ENCODE results near the gene ADRA1B. TPM values are rescaled to one million over a fixed set of nuclear protein-coding genes. Genes with fewer than 3 reads are reported as not detected.

ADRA1B gene
- total and polyA plus RNA-seq, 2 donors (not counting 3 experiments of a cell fraction or from before 2014, with no cell fraction given) = 0.77 TPM; not detected in 1

DNA sequence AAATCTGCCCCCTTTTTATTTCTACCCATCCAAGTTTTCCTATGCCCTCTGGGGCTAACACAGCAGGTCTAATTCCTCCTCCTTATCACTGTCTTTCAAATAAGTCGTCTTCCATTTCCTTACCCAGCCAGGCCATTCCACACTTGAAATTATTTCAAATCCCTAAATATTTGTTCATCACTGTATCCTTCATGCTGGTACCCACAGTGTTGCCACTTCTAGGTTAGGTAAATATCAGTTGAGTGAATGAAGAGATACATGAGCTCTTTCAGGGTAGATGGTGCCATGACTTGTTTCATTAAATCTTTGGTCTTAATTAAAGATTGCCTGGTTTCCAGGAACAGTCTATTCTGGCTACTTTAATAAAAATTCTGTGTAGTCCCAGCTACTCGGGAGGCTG lies 35.6 kb upstream of the ADRA1B start:
- no peaks in the 10 kb centered on the region for H4K20me1 ChIP-seq (replicated peaks; ENCODE audit: control insufficient read depth, extremely low read depth, insufficient read depth, low read length)
- no peak for DNase-seq (ENCODE audit: low read depth, low spot score)
- no peak for TF ChIP-seq JUN (IDR thresholded peaks at IDR 0.05; ENCODE audit: borderline replicate concordance, insufficient read depth, insufficient read length, low read depth)
- no peak for TF ChIP-seq FOS (IDR thresholded peaks at IDR 0.05; ENCODE audit: borderline replicate concordance, insufficient read depth, low read length)
- no peak overlapping the region for H3K4me2 ChIP-seq (ENCODE audit: insufficient read depth, low read length)
- no peaks in the 10 kb centered on the region for H3K36me3 ChIP-seq (ENCODE audit: control insufficient read depth in 2 of 2, extremely low read depth in 1 of 2, insufficient read depth in 2 of 2, low read length in 2 of 2)
- H2AFZ ChIP-seq (ENCODE audit: low read depth, low read length) = no peak overlapping the region
- dilution Hi-C loops (cut with MboI; ENCODE audit: extremely low pct_ligation_motif_present, low sequenced_read_pairs) (no loop called here), intact Hi-C loops (cut with micrococcal nuclease) (no loop called here)
- no peak overlapping the region for H3K27ac ChIP-seq (ENCODE audit: insufficient read depth, low read depth, low read length)
- no peak for FAIRE-seq
- ChIA-PET POLR2A (no interaction called here), CTCF (no interaction called here)
- no peak overlapping the region for H3K4me3 ChIP-seq (replicated peaks in 1 of 3; ENCODE audit: insufficient read depth in 1 of 3, low read depth in 1 of 3, low read length in 3 of 3)
- no peaks in the 10 kb centered on the region for H3K9me1 ChIP-seq (replicated peaks; ENCODE audit: control insufficient read depth, extremely low read depth, insufficient read depth, low read length)
- H3K4me1 ChIP-seq (ENCODE audit: control insufficient read depth, extremely low read depth, insufficient read depth, low read length) = no peaks in the 10 kb centered on the region
- no peaks in the 10 kb centered on the region for H3K9me3 ChIP-seq (replicated peaks; ENCODE audit: control insufficient read depth, insufficient read depth, low read length)
- no peak overlapping the region for H3K9ac ChIP-seq (replicated peaks; ENCODE audit: extremely low read depth, insufficient read depth, low read length)
- no TSS peak for BruUV-seq (replicated peaks)
- H3K79me2 ChIP-seq (ENCODE audit: control insufficient read depth, insufficient read depth, low read length) = no peaks in the 10 kb centered on the region
- H3K27me3 ChIP-seq (ENCODE audit: control insufficient read depth in 2 of 2, insufficient read depth in 2 of 2, low read length in 2 of 2) = no peaks in the 10 kb centered on the region

DNA sequence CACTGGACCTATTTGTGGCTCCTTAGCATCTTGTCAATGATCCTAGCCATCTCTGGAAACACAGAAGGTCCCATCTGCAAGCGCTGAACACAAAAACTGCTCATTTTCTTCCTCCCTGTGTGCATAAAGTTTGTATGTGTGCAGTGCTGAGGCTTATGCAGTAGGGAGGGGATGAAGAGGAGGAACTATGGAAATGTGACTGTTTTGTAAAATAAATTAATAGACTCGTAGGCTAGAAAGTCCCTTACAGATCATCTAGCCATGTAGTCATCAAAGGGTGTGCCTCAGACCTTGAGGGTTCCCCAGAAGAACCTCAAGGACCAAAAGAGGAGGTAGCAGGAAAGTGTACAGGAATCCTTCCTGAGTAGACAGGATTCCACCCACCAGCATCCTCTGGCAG lies 34.3 kb upstream of the ADRA1B start:
- Histone ChIP-seq H3K9me3 (replicated peaks; ENCODE audit: control insufficient read depth, insufficient read depth, low read length) (no peaks in the 10 kb centered on the region), H3K4me3 (replicated peaks in 1 of 3; ENCODE audit: insufficient read depth in 1 of 3, low read depth in 1 of 3, low read length in 3 of 3) (no peak overlapping the region), H3K27me3 (ENCODE audit: control insufficient read depth in 2 of 2, insufficient read depth in 2 of 2, low read length in 2 of 2) (no peaks in the 10 kb centered on the region), H3K4me1 (ENCODE audit: control insufficient read depth, extremely low read depth, insufficient read depth, low read length) (no peaks in the 10 kb centered on the region), H2AFZ (ENCODE audit: low read depth, low read length) (no peak overlapping the region), H4K20me1 (replicated peaks; ENCODE audit: control insufficient read depth, extremely low read depth, insufficient read depth, low read length) (no peaks in the 10 kb centered on the region), H3K9me1 (replicated peaks; ENCODE audit: control insufficient read depth, extremely low read depth, insufficient read depth, low read length) (no peaks in the 10 kb centered on the region), H3K27ac (ENCODE audit: insufficient read depth, low read depth, low read length) (no peak overlapping the region), H3K36me3 (ENCODE audit: control insufficient read depth in 2 of 2, extremely low read depth in 1 of 2, insufficient read depth in 2 of 2, low read length in 2 of 2) (no peaks in the 10 kb centered on the region), H3K9ac (replicated peaks; ENCODE audit: extremely low read depth, insufficient read depth, low read length) (no peak overlapping the region), H3K79me2 (ENCODE audit: control insufficient read depth, insufficient read depth, low read length) (no peaks in the 10 kb centered on the region), H3K4me2 (ENCODE audit: insufficient read depth, low read length) (no peak overlapping the region)
- no peak for DNase-seq (ENCODE audit: low read depth, low spot score)
- intact Hi-C loops (cut with micrococcal nuclease) = no loop called here
- TF ChIP-seq, protein P1, sequence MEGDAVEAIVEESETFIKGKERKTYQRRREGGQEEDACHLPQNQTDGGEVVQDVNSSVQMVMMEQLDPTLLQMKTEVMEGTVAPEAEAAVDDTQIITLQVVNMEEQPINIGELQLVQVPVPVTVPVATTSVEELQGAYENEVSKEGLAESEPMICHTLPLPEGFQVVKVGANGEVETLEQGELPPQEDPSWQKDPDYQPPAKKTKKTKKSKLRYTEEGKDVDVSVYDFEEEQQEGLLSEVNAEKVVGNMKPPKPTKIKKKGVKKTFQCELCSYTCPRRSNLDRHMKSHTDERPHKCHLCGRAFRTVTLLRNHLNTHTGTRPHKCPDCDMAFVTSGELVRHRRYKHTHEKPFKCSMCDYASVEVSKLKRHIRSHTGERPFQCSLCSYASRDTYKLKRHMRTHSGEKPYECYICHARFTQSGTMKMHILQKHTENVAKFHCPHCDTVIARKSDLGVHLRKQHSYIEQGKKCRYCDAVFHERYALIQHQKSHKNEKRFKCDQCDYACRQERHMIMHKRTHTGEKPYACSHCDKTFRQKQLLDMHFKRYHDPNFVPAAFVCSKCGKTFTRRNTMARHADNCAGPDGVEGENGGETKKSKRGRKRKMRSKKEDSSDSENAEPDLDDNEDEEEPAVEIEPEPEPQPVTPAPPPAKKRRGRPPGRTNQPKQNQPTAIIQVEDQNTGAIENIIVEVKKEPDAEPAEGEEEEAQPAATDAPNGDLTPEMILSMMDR (IDR thresholded peaks at IDR 0.05; ENCODE audit: extremely low read depth in 1 of 2, insufficient read depth in 1 of 2, low read depth in 1 of 2, low read length in 2 of 2) = no peak
- no peak for TF ChIP-seq EZH2 (IDR thresholded peaks at IDR 0.05; ENCODE audit: borderline replicate concordance, low read depth, low read length, severe bottlenecking)
- no peak for TF ChIP-seq GATA2 (IDR thresholded peaks at IDR 0.05; ENCODE audit: insufficient read depth, insufficient read length, low read depth, low read length)
- no peak for TF ChIP-seq POLR2A (IDR thresholded peaks at IDR 0.05; ENCODE audit: low read depth, low read length)
- TF ChIP-seq, protein P2, sequence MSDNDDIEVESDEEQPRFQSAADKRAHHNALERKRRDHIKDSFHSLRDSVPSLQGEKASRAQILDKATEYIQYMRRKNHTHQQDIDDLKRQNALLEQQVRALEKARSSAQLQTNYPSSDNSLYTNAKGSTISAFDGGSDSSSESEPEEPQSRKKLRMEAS (IDR thresholded peaks at IDR 0.05; ENCODE audit: insufficient read depth, insufficient read length) = no peak
- dilution Hi-C loops (cut with MboI; ENCODE audit: extremely low pct_ligation_motif_present, low sequenced_read_pairs) = no loop called here
- CTCF ChIA-PET = no interaction called here
- POLR2A ChIA-PET = no interaction called here
- no peak for FAIRE-seq
- no TSS peak for BruUV-seq (replicated peaks)
